Measurements from ENCODE around the gene DCX.
A peak's percentile ranks its signal among the peaks of the same experiment; 100 is the strongest.

DCX gene

GRCh38 chrX:111411983-111412382, at the start of gene DCX:
Gene DCX, minus strand, starts transcription at chrX:111412192. Its CDS starts 1,794 bp downstream, at chrX:111410398.
- DNase-seq: peak; percentile 17

- DNase-seq: no peak
Observed at GRCh38 chrX:111460607-111461006, 48.6 kb upstream of the DCX start.

GRCh38 chrX:111447298-111447697, 35.3 kb upstream of the DCX start:
- peak; percentile 29 for DNase-seq

GRCh38 chrX:111445485-111445884, 33.5 kb upstream of the DCX start:
- DNase-seq: peak; percentile 67

- DNase-seq: no peak
Observed at GRCh38 chrX:111444881-111445280, 32.9 kb upstream of the DCX start.

- DNase-seq: no peak
Observed at GRCh38 chrX:111443946-111444345, 32.0 kb upstream of the DCX start.

- no peak for DNase-seq
Observed at GRCh38 chrX:111442791-111443190, 30.8 kb upstream of the DCX start.

GRCh38 chrX:111435469-111435868, 23.5 kb upstream of the DCX start:
- DNase-seq: no peak

GRCh38 chrX:111431001-111431400, 19.0 kb upstream of the DCX start:
- peak; percentile 64 for DNase-seq

- DNase-seq: no peak
Observed at GRCh38 chrX:111411557-111411956, 435 bp downstream of the DCX start.

GRCh38 chrX:111410590-111411078, 1.4 kb downstream of the DCX start:
- no peak for DNase-seq

- DNase-seq: no peak
Observed at GRCh38 chrX:111409326-111409725, 2.7 kb downstream of the DCX start.

GRCh38 chrX:111407948-111408347, 4.0 kb downstream of the DCX start:
- DNase-seq: no peak

GRCh38 chrX:111402344-111402743, 9.6 kb downstream of the DCX start:
- DNase-seq: no peak

- DNase-seq: no peak
Observed at GRCh38 chrX:111395149-111395548, 16.8 kb downstream of the DCX start.

- DNase-seq: no peak
Observed at GRCh38 chrX:111394569-111394968, 17.4 kb downstream of the DCX start.

GRCh38 chrX:111387470-111388070, 24.4 kb downstream of the DCX start:
- DNase-seq: peak; percentile 50

- DNase-seq: no peak
Observed at GRCh38 chrX:111386615-111387233, 25.3 kb downstream of the DCX start.

- no peak for DNase-seq
Observed at GRCh38 chrX:111386077-111386476, 25.9 kb downstream of the DCX start.

GRCh38 chrX:111382277-111382676, 29.7 kb downstream of the DCX start:
- DNase-seq: no peak

GRCh38 chrX:111376897-111377578, 35.0 kb downstream of the DCX start:
- DNase-seq: peak; percentile 64

- DNase-seq: no peak
Observed at GRCh38 chrX:111376486-111376885, 35.5 kb downstream of the DCX start.

GRCh38 chrX:111375747-111376146, 36.2 kb downstream of the DCX start:
- no peak for DNase-seq

GRCh38 chrX:111372086-111372485, 39.9 kb downstream of the DCX start:
- no peak for DNase-seq

All from NCI-H345 (cell line).